Fibroblast of mammary gland (primary cell): Measurements from ENCODE around the gene RASSF10.

Source experiments
- DNase-seq: peaks from one replicate; pipeline ENCODE4 v3.0.0-alpha.2; 2010; ENCODE audit warnings: low read depth
- H3K4me3 ChIP-seq: 2 replicates; pipeline ENCODE4 v1.5.1; 2011; ENCODE audit warnings: low read depth, mild to moderate bottlenecking, low read length, moderate library complexity; ENCODE audit not compliant: control insufficient read depth
- CTCF ChIP-seq: conservative IDR thresholded peaks from 2 replicates; pipeline ENCODE4 v1.5.1; 2011; ENCODE audit warnings: low read depth, low read length, inconsistent platforms; ENCODE audit not compliant: control insufficient read depth, insufficient read depth

Gene RASSF10

GRCh38 chr11:12981676-12982522 is 27.2 kb upstream of the RASSF10 start:
- DNase-seq: peak; percentile 18
- TF ChIP-seq CTCF: no peak
- no peak overlapping the region for H3K4me3 ChIP-seq

- no peak for DNase-seq
- no peak for TF ChIP-seq CTCF
- no peak overlapping the region for H3K4me3 ChIP-seq
Measured at GRCh38 chr11:12983336-12983735, 25.8 kb upstream of the RASSF10 start.

- no peak overlapping the region for H3K4me3 ChIP-seq
- no peak for TF ChIP-seq CTCF
- DNase-seq: no peak
Measured at GRCh38 chr11:12986194-12986898, 22.8 kb upstream of the RASSF10 start.

- no peak for TF ChIP-seq CTCF
- DNase-seq: no peak
- no peak overlapping the region for H3K4me3 ChIP-seq
Measured at GRCh38 chr11:12989428-12990161, 19.5 kb upstream of the RASSF10 start.

- DNase-seq: no peak
- no peak for TF ChIP-seq CTCF
- no peak overlapping the region for H3K4me3 ChIP-seq
Measured at GRCh38 chr11:12990162-12990480, 19.0 kb upstream of the RASSF10 start.

- no peak for TF ChIP-seq CTCF
- DNase-seq: no peak
- H3K4me3 ChIP-seq: no peak overlapping the region
Measured at GRCh38 chr11:12991426-12991825, 17.7 kb upstream of the RASSF10 start.
